ENCODE measurements around the gene SERPINB1.

Gene SERPINB1

GRCh38 chr6:2794171-2794730 lies 47.4 kb downstream of the SERPINB1 start:
- no peak for DNase-seq (ENCODE audit: low read depth in 2 of 2)

GRCh38 chr6:2793534-2794151 lies 48.0 kb downstream of the SERPINB1 start:
- DNase-seq (ENCODE audit: low read depth in 2 of 2): no peak

GRCh38 chr6:2792330-2793110 lies 49.1 kb downstream of the SERPINB1 start:
- no peak for DNase-seq (ENCODE audit: low read depth in 2 of 2)

DNA sequence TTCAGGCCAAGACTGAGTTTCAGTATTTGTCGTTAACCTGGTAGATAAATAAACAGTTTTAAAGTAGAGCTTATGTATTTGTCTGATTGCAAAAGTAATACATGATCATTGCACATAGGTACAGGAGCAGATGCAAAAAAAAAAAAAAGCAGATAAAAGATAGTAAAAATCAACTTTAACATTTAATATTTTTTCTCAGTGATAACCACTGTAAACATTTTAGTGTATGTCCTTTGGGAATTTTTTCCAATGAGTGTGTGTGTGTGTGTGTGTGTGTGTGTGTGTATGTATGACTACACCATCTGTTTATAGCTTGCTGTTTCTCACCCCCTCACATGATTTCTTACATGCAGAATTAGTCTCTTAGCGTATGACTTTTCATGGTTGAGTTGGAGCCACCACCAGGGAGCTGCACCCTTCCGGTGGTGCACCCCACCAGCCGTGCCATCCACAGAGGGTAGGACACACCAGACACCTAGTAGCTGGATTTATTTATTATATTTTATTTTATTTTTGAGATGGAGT lies 50.2 kb downstream of the SERPINB1 start:
- no peak for DNase-seq (ENCODE audit: low read depth in 2 of 2)

- DNase-seq (ENCODE audit: low read depth in 2 of 2): peak; percentile 59 to 62
Measured at GRCh38 chr6:2790588-2791449, 50.8 kb downstream of the SERPINB1 start.

- no peak for DNase-seq (ENCODE audit: low read depth in 2 of 2)
Measured at GRCh38 chr6:2786269-2786668, 55.4 kb downstream of the SERPINB1 start.

- no peak for DNase-seq (ENCODE audit: low read depth in 2 of 2)
Measured at GRCh38 chr6:2784930-2785329, 56.7 kb downstream of the SERPINB1 start.

DNA sequence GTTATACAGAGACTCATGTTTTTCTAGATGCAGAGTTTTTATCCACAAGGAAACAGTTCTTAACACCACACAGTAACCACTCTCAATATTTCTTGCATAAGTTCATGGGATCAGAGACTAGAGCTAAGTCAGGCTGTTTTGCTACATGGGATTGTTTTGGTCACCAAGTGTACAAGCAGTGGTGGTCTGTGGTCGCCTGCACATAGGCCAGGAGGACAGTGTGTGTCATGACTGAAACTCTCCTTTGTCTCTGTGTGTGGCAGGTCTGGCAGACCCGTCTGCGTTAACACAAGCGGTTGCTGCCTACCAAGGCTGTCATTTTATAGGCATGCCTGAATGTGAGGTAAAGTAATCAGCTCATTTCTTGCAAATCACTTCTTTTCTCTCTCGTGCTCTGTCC lies 57.6 kb downstream of the SERPINB1 start:
- no peak for DNase-seq (ENCODE audit: low read depth in 2 of 2)

GRCh38 chr6:2783188-2783963 lies 58.3 kb downstream of the SERPINB1 start:
- DNase-seq (ENCODE audit: low read depth in 2 of 2): no peak

DNA sequence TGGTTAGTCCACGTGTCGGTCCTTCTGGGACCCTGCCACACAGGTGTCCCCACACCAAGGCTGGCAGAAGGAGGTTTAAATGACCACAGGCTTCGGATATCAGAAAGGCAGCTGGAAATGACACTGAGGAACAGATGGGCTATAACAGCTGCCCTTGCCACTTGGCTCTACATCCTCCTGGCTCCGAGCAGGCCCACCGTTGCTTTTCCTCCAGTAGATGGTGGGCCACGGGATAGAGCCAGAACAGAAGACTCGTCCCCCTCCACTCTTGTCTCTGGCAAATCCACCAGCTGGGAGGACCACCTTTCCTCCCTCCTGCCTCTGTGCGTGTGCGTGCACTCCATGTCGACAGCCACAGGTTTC lies 58.9 kb downstream of the SERPINB1 start:
- no peak for DNase-seq (ENCODE audit: low read depth in 2 of 2)

GRCh38 chr6:2782356-2782708 lies 59.3 kb downstream of the SERPINB1 start:
- DNase-seq (ENCODE audit: low read depth in 2 of 2): no peak

Measured in fibroblast of skin of left quadriceps (primary cell).